Osteoblast (primary cell): Measurements from ENCODE around the gene BBOX1. TPM values are rescaled to one million over a fixed set of nuclear protein-coding genes. Genes with fewer than 3 reads are reported as not detected.

ENCODE experiments used
- total RNA-seq: library from RNA; depleted of rRNA; stranded (reverse); fragments of >200 nt; gene quantifications from 2 replicates; pipeline ENCODE4 v1.2.3, GENCODE V29; 2012

BBOX1 gene
- total RNA-seq, 1 donor: 0.36 TPM

Other genes with a start within 250 kb of the BBOX1 start
- gene FIBIN, start 46.7 kb upstream of the BBOX1 start, total RNA-seq: 22.1 and 30.0 TPM in 2 replicates